GM15510 (cell line): ENCODE measurements around the gene WNT9B.

Experiments used
- POLR2A ChIP-seq: IDR thresholded peaks from 3 replicates; pipeline ENCODE4 v1.6.1; 2011; ENCODE audit warnings: borderline replicate concordance; ENCODE audit not compliant: insufficient read length; ENCODE audit errors: extremely low read depth

Gene WNT9B

DNA sequence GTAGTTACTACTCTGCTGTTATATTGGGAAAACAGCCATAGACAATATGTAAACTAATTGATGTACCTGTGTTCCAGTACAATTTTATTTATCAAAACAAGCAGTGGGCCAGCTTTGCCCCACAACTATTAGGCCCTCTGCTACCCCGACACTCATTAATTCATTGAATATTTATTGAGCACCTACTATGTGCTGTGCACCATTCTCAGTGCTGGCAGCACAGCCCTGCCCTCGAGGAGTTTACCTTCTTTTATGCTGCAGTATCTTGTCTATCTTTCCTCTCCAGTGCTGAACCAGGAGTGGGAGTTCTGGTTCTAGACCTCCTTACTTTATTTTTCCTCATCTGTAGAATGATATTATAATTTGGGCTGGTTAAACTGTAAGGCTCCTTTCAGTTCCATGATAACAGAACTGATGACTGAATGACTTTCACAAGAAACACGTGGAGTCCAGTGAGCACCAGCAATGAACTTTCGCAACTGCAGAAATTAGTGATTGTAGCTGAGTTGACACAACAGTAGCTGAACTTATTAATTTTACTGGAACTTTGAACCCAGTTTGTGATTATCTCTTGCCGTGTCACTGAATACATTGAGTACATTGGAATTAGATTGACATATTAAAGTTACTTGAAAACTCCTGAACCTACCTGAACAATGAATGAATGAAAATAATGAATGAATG lies 73.9 kb downstream of the WNT9B start:
- no peak for TF ChIP-seq POLR2A

DNA sequence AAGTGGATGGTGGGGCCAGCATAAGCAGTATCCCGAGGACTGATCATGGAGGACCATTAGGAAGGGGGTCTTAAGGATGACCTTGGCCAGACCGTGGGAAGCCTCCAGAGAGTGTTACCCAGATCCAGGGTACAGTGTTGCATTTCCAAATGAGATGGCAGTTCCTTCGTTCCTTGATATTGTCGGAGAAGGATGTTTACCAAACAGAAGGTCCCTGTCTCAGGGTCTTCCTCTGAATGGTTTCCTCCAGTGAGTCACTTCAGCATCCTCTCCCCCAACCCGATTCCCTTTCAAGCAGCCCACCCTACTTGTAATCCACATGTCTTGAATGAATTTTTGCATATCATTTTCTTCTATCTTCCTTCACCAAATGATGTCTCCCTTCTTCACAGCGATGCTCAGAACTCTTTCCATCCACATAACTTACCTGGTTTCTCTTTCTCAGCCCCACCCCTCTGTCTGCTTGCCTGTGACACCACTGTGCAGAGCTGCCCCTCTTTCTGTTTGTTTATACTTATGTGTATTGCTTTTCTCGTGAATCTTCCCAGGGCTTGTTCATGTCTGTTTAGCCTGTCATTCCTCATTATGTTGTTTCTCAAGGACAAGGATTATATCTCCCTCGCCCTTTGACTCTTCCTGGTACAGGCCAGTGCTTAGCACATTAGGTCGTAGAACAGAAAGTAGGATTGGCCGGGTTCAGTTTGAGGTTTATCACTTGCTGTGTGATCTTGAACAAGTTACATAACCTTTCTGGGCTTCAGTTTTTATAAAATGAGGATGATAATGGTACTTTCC lies 77.3 kb downstream of the WNT9B start:
- no peak for TF ChIP-seq POLR2A

DNA sequence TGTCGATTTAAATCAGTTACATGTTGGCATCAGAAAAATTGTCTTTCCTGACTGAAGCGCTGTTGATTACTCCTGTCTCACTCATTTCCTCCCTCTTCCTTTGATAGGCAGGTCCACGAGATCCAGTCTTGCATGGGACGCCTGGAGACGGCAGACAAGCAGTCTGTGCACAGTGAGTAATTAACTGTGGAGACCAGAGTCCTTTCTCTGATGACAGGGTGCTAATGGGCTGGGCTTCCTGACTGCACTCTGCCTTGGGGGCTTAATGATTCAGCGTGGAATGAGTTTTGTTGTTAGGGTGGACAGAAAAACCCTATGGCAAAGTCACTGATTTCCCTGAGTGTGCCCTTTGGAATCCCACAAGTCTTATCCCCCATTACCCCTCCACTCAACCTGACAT lies 78.0 kb downstream of the WNT9B start:
- TF ChIP-seq POLR2A, result no peak

DNA sequence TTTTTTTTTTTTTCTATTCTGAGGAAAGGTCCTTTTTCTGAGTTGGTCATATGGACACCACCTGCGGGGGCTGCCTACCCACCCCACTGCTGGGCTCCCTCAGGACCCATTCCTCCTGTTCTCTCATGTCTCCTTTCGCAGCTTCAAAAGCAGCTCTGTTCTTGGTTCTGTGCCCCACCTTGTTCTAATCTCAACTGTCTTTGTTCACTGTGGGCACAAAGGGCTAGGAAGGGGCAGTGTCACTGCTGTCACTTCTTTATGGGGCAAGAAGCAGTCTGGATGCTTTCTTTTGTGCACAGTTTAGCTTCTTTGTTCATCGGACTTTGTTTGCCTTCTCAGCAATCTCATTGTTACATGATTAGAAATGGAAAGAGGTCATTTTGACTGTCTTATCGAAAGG lies 78.7 kb downstream of the WNT9B start:
- TF ChIP-seq POLR2A, result no peak

DNA sequence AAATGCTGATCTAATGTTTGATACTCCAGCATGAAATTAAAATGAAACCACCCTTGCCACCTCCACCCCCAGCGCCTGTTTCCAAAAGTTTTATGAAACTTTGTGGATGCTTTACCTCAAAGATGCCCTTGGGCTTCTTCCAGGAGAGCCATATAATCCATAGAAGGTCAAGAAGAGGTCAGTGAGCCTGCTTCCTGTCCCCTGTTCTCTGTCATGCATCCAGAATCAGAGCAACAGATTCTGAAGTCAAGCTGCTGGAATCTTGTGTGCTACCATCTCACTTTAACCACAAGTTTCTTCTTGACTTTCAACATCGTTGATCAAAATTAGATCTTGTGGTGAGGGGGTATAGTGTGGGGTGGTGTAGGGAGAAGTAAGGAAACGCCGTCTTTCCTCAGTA lies 80.2 kb downstream of the WNT9B start:
- TF ChIP-seq POLR2A, result no peak

DNA sequence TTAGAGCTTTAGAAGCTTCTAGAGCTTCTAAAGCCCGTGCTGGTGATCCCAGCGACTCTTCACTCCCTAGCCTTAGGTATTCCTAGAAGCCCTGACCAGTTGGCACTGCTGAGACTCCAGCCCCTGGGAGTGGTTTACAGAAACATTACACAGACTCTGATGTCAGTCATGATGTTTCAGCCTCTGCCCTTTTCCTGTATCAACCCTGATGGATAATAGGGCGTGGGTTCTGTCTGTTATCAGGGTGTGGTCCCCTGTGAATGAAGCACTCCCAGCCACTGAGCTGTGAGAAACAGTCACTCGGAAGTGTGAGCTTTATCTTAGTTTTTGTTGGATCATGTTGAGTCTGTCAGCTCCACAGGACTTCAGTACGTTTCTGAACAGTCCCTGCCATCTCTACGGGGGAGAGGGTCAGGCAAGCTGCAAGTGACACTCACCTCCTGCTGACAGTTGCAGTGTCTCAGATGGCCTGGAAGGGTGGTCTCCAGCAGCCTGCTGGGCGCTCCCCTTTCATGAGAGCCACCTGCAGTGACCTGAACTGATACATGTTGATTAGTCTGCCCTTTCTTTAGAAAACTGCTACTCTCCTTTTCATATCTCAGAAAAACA lies 84.4 kb downstream of the WNT9B start:
- no peak for TF ChIP-seq POLR2A
